Prostate gland (tissue), 2 donors: ENCODE measurements around the gene FAM171A2. TPM values are rescaled to one million over a fixed set of nuclear protein-coding genes. Genes with fewer than 3 reads are reported as not detected.

Experiments used
- DNase-seq: peaks from one replicate; pipeline ENCODE4 v3.0.0-alpha.2; 2019; ENCODE audit warnings: low spot score
- H3K27ac ChIP-seq, 2 donors: fragments of 200-600 bp; sonication (generic); 2 replicates each; pipeline ENCODE4 v1.5.1; 2017 to 2019
- H3K27me3 ChIP-seq: fragments of 200-600 bp; sonication (generic); replicated peaks from 2 replicates; pipeline ENCODE4 v1.5.1; 2019; ENCODE audit not compliant: insufficient read depth
- H3K36me3 ChIP-seq, 2 donors: fragments of 200-600 bp; sonication (generic); 1 replicate in 1 of 2; 2 replicates in 1 of 2; pipeline versions ENCODE4 v1.5.1 to v1.8.1; 2017 to 2019
- H3K4me1 ChIP-seq: fragments of 200-600 bp; sonication (generic); replicated peaks from 2 replicates; pipeline ENCODE4 v1.5.1; 2019
- H3K4me3 ChIP-seq, 2 donors: fragments of 200-600 bp; sonication (generic); 2 replicates each; pipeline ENCODE4 v1.5.1; 2017 to 2019
- H3K9me3 ChIP-seq: fragments of 200-600 bp; sonication (generic); 2 replicates; pipeline ENCODE4 v1.5.1; 2017
- POLR2A ChIP-seq: fragments of 450-650 bp; IDR thresholded peaks from one replicate; pipeline ENCODE4 v1.6.1; 2016; ENCODE audit warnings: antibody characterized with exemption, mild to moderate bottlenecking
- POLR2AphosphoS5 ChIP-seq: sonication (generic); formaldehyde crosslinking; IDR thresholded peaks from one replicate; pipeline ENCODE4 v1.6.1; 2017; ENCODE audit warnings: antibody characterized with exemption
- WGBS: methylation state at CpG from one replicate; pipeline ENCODE4 v1.1.5; 2018; 5-methylcytosine and 5-hydroxymethylcytosine counted together
- intact Hi-C: fragments of 100-400 bp; cut with DNase I; formaldehyde crosslinking; loops from one replicate; pipeline ENCODE4 v1.14.2; 2022
- total RNA-seq, 2 donors: library from RNA; depleted of rRNA; stranded (reverse); fragments of >200 nt; gene quantifications; one replicate each; pipeline ENCODE4 v1.1.0, GENCODE V29; 2016
- TF ChIP-seq, protein P1 (sequence below), 4 experiments: fragments of 200-600 bp in 2 of 4; fragments of 450-650 bp in 2 of 4; sonication (generic) in 2 of 4; IDR thresholded peaks; 1 replicate in 3 of 4; 2 replicates in 1 of 4; pipeline ENCODE4 v1.5.1; 2016 to 2019; ENCODE audit warnings: antibody characterized with exemption in 4 of 4, mild to moderate bottlenecking in 2 of 4, moderate library complexity in 2 of 4

FAM171A2 gene
- total RNA-seq, 2 donors from 2014 or later = 1.8 to 6.1 TPM

DNA sequence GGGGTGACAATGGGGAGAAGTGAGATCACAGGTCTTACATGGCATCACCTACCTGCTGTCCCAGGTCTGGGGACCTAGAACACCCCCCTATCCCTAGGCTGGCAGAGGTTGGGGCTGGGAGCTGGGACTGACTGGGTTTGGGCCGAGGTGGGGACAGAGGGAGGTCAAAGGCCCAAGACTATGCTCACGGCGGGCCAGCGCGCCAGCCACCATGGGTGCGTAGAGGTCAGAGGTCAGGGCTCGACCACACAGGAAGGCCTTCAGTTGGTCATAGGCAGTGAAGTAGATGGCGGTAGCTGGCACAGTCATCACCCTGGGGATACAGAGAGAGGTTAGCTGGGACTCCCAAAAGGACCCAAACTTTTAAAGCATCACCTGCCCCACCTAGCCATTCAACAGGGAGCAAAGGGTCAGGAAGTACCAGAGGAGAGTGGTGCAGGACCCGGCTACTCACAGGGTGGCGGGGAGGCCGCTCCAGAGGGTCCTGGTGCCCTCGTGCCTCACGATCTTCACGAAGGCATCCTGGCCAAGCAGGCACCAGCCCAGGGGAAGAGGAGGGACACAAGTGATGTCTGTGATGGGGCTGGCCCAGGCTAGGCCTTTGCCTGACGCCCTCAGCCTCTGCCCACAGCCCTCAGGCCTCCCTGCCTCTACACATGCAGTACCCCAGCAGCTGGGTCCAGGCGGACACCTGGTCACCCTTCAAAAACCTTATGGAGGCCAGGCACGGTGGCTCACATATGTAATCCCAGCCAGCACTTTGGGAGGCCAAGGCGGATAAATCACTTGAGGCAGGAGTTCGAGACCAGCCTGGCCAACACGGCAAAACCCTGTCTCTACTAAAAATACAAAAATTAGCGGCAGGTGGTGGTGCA is 42.2 kb downstream of the FAM171A2 start:
- TF ChIP-seq, protein P1, sequence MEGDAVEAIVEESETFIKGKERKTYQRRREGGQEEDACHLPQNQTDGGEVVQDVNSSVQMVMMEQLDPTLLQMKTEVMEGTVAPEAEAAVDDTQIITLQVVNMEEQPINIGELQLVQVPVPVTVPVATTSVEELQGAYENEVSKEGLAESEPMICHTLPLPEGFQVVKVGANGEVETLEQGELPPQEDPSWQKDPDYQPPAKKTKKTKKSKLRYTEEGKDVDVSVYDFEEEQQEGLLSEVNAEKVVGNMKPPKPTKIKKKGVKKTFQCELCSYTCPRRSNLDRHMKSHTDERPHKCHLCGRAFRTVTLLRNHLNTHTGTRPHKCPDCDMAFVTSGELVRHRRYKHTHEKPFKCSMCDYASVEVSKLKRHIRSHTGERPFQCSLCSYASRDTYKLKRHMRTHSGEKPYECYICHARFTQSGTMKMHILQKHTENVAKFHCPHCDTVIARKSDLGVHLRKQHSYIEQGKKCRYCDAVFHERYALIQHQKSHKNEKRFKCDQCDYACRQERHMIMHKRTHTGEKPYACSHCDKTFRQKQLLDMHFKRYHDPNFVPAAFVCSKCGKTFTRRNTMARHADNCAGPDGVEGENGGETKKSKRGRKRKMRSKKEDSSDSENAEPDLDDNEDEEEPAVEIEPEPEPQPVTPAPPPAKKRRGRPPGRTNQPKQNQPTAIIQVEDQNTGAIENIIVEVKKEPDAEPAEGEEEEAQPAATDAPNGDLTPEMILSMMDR (IDR thresholded peaks at IDR 0.05) = no peak
- TF ChIP-seq POLR2A (no peak), POLR2AphosphoS5 (no peak)
- Histone ChIP-seq H3K27ac (no peak overlapping the region), H3K27me3 (no peaks in the 10 kb centered on the region), H3K4me1 (peaks cover 6% of the 10 kb centered on the region), H3K9me3 (no peaks in the 10 kb centered on the region), H3K4me3 (no peak overlapping the region), H3K36me3 (peaks cover 8 to 21% of the 10 kb centered on the region in 2 donors)
- intact Hi-C loops = no loop called here
- DNase-seq = no peak
- WGBS = 91% methylated on average over 21 of the region's 21 CpGs

DNA sequence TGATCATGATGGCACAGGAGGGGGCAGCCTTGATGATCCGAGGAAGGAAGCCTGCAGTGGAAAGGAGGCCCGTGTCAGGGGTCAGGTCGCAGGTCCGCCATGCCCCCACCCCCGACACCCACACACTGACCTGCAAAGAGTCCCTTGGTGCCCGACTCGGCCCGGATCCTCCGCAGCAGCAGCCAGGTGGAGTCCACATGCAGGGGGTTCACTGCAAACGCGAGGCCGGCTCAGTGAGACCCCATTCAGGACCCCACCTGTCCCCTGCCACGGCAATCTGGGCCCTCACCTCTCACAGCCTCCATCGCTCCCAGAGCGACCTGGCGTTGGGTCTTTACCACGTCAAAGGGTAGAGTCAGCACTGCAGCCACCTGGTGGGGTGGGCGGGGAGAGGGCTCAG is 43.6 kb downstream of the FAM171A2 start:
- Histone ChIP-seq H3K9me3 (no peaks in the 10 kb centered on the region), H3K27me3 (no peaks in the 10 kb centered on the region), H3K27ac (no peak overlapping the region), H3K4me3 (no peak overlapping the region), H3K36me3 (peaks cover 8 to 21% of the 10 kb centered on the region in 2 donors), H3K4me1 (peaks cover 6% of the 10 kb centered on the region)
- intact Hi-C loops = no loop called here
- 82% methylated on average over 18 of the region's 18 CpGs for WGBS
- DNase-seq = no peak
- TF ChIP-seq POLR2AphosphoS5 (no peak), POLR2A (no peak)
- TF ChIP-seq, protein P1 (IDR thresholded peaks at IDR 0.05) = no peak

DNA sequence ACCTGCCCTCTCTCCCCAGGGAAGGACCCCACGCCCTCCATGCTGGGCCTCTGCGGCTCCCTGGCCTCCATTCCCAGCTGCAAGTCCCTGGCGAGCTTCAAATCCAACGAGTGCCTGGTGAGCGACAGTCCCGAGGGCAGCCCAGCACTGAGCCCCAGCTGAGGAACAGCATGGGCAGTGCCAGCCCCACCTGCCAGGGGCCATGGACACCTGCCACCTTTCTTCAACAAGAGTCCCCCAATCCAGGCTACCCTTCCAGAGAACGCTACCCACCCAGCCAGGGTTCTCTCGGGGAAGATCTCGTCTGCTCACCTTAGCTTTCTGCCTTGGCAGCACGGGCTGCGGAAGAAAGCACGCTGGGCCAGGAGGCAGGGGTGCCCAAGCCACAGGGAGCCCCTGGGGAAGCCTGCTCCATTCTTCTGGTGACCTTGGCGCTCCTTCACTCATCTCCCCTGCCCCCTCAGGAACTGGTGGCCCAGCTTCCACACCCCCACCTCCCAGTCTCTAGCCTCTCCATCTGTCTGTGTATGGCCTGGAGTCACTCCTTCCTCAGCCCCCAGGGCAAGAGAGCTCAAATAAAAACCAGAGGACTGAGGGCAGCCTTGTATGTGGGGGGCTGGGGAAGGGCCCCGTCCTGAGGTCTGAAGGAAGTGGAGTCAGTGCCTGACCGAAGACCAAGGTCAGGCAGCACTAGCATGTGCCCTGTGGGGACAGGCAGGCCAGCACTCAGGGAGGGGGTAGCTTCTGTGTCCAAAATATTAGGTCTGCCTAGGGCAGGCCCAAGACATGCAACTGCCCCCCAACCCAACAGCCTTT is 45.4 kb downstream of the FAM171A2 start:
- DNase-seq = no peak
- no peak for TF ChIP-seq POLR2AphosphoS5
- TF ChIP-seq, protein P1 (IDR thresholded peaks at IDR 0.05) = no peak
- no peak for TF ChIP-seq POLR2A
- peaks cover 8 to 21% of the 10 kb centered on the region in 2 donors for H3K36me3 ChIP-seq
- no peaks in the 10 kb centered on the region for H3K27me3 ChIP-seq
- H3K9me3 ChIP-seq = no peaks in the 10 kb centered on the region
- H3K27ac ChIP-seq = no peak overlapping the region
- no peak overlapping the region for H3K4me3 ChIP-seq
- H3K4me1 ChIP-seq = no peaks in the 10 kb centered on the region
- intact Hi-C loops = no loop called here
- WGBS = 80% methylated on average over 15 of the region's 15 CpGs

DNA sequence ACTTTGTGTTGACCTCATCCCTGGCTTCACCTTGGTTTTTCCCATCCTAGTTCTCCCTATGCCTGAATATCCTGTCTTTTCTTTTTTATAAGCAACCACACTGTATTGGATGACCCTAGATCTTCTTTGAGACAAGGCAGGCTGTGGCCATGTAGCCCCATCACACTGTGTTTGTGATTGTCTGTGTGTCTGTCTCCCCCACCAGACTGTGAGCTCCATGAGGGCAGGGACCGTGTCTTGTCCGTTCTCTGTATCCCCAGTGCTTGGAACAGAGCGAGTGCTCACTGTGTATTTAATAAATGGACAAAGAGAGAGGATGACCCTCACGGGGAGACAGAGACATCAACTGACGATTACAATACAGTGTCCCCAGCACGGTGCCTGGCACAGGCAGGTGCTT is 46.1 kb downstream of the FAM171A2 start:
- WGBS = 95% methylated on average over 6 of the region's 6 CpGs
- Histone ChIP-seq H3K9me3 (no peaks in the 10 kb centered on the region), H3K27me3 (no peaks in the 10 kb centered on the region), H3K27ac (no peak overlapping the region), H3K4me1 (no peaks in the 10 kb centered on the region), H3K36me3 (peaks cover 8 to 21% of the 10 kb centered on the region in 2 donors), H3K4me3 (no peak overlapping the region)
- TF ChIP-seq POLR2AphosphoS5 = no peak
- intact Hi-C loops = no loop called here
- DNase-seq = no peak
